ENCODE data around the gene NLGN1. TPM values are rescaled to one million over a fixed set of nuclear protein-coding genes. Genes with fewer than 3 reads are reported as not detected.
A peak's percentile ranks its signal among the peaks of the same experiment; 100 is the strongest.
"Not testable (repeated sequence)": the region's sequence is repeated elsewhere in the genome, so short reads cannot be mapped to it uniquely, and the experiment has no call there.

NLGN1 gene
- 0.26 TPM in 1 of 2 replicates, not detected in the other for total RNA-seq (2014; rRNA removed)
- not detected for polyA plus RNA-seq (2012)

DNA sequence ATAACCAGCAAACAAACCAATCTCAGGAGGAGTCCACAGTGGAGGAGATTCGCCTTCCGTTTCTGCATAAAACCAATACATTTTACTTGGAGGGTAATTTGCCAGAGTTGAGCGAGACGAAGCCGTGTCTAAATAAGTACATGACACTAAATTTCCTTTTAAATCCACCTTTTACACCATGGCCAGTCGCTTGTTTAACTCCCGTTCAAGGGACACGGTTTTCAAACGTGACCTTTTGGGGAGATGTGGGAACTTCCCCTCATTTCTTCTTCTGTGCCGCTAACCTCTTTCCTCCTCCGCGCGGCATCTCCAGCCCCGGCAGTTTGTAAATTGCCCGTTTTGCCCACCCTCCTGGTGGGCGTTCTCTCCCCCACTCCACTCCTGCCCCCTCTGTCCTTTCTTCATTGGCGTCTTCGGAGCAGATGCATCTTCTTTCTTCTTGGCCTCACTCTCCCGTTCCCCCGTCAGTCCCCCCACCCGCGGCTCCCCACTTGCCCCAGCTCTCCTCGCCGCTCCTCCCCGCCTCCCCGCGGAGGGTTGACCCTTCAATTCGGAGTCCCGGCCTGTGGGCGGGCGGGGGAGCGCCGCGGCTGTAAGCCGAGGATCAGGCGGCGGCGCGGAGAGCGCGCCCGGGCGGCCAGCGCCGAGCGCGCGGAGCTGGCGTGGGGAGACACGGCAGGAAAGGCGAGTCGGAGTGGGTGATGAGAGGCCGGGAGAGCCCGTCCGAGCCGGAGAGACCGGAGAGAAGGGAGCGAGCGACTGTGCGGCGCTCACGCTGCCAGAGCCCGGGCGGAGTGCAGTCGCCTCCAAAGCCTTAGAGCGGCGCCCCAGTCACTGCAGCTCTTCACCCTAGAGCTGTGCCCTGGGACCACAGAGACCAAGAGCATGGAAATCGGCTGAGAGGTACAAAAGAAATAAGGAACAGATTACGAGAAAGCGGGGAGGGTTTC is at the start of gene NLGN1:
Gene NLGN1, plus strand, starts transcription at position 584 of the 950 bp plus-strand sequence.
- DNase-seq (ENCODE audit: low read depth), result peak; percentile 49

DNA sequence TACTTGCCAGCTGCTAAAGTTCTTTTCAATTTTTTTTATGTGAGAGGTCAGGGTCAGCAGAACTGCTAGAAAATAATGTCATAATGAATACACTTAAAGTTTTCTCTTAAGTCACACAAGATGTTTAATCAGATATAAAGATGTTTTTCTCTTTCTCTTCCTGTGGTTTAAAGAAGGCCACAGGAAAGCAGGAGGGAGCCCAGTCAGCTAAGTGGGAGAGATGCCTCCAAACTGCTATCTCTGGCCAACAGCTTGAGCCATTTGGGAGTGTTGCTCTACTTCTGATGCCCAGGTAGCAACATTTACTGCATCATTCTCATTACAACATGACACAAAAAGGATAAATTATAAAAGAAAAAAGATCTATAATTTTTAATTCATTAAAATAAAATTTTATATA is 45.7 kb upstream of the NLGN1 start:
- DNase-seq (ENCODE audit: low read depth), result no peak

DNA sequence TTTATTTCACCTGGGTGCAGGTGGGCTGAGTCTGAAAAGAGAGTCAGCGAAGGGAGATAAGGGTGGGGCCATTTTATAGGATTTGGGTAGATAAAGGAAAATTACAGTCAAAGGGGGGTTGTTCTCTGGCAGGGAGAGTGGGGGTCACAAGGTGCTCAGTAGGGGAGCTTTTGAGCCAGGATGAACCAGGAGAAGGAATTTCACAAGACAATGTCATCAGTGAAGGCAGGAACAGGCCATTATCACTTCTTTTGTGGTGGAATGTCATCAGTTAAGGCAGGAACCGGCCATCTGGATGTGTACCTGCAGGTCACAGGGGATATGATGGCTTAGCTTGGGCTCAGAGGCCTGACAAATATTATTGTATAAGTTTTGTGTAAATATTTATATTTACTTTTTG is 44.4 kb upstream of the NLGN1 start:
- DNase-seq (ENCODE audit: low read depth), result not testable (repeated sequence)

DNA sequence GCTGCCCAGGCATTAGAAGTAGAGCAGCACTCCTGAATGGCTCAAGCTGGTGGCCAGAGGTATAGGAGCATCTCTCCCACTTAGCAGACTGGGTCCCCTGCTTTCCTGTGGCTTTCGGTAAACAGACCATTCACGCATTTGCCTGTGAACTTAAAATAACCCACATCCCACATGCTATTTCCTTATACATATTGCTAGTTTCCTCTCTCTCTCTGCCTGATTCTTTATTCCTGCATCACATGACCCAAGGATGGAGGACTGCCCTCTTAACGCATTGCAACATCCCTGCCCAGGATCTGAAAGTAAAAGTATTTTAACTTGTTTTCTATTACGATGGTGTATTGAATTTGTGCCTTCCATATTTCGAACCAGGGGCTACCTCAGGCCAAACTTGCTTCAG is 43.4 kb upstream of the NLGN1 start:
- DNase-seq (ENCODE audit: low read depth), result no peak

DNA sequence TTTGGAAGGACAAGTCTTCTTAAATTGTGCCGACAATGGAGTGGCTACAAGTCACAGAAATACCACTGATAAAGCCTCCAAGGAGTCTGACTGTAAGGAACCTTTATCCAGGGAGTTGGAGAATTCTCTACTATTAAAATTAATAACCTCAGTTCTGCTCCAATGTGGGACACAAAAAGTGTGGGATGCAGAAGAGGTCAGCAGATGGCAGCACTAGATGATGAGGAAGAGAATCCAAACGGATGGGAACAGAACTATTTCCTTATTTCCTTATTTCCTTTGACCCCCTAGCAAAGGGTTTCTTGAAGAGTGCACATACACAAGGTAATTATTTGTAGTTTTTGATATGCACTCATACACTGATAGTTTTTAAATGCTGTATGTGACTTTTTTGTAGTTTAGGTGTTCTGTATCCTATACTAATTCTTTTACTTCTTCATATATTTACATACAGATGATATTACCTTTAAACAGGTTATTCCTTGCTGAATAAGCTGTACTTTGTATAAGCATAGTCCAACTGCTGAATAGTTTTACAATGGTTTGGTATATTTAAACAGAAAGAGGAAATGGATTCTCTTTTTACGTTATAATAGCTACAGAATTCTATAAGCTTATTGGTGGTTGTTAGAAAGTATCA is 25.6 kb upstream of the NLGN1 start:
- peak; percentile 7 for DNase-seq (ENCODE audit: low read depth)

DNA sequence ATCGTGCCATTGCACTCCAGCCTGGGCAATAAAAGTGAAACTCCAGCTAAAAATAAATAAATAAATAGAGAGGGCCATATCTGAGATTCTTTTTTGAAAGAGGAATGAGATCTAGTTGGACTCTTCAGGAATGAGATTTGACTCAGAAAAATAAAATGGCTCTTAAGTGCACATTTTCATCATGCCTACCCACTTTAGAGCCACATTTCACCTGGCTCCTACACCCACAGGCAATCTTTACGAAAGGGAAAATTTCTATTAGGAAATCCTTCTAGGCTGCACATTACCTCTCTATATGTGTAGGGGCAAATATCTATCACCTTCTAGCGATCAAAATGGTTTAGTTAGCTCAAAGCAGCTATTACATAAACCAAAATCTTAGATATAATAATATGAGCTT is 16.9 kb upstream of the NLGN1 start:
- DNase-seq (ENCODE audit: low read depth), result no peak

DNA sequence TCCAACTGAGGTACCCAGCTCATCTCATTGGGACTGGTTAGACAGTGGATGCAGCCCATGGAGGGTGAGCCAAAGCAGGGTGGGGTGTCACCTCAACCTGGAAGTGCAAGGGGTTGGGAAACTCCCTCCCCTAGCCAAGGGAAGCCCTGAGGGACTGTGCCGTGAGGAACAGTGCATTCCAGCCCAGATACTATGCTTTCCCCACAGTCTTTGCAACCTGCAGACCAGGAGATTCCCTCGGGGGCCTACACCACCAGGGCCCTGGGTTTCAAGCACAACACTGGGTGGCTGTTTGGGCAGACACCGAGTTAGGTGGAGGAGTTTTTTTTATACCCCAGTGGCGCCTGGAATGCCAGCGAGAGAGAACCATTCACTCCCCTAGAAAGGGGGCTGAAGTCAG is 15.6 kb upstream of the NLGN1 start:
- not testable (repeated sequence) for DNase-seq (ENCODE audit: low read depth)

DNA sequence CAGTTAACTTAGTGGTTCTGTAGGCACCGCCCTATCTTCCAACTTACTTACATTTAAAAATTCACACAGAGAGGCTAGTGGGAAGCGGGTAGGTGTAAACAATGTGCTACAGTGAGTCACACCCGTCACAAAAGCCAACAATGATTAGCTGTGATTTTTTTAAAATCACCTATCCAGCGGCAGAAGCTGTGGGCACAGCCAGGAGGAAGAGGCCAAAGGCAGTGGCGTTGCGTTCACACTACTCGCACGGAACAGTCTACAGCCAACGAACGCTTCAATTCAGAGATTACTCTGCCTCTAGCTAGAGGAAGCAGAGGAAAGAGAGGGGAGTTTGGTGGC is 2.5 kb upstream of the NLGN1 start:
- no peak for DNase-seq (ENCODE audit: low read depth)

DNA sequence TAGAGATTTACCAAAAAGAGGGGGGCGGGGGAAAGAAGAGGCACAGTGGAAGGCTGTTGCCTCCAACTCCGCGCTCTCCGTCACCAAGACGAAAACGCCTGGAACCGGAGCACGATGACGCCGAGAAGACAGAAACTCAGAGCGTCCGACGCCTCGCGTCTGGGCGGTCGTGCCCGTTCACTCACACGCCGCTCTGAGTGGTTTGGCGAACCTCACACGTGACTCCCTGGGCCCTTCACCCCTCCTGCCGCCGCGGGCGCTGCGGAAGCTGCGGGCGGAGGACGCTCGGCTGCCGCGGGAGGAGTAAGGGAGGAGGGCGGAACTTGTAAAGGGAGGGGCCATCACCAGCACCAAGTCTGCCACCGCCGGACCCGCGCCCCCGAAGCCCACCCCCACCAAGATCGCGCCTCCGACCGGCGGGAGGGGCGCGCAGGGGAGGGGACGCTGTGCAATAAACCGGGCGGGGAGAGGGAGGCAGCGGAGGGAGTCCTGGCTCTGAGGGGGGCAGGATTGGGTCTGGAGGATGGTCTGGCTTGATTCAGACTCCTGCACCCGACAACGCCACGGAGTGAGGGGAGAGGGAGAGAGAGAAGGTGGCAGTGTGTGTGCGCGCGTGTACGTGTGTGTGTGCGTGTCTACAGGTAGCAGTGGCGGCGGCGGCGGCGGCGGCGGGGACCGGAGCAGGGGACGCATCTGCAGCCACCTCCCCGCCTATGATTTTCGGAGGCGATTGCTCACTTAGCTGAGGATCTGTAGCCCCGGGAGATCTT is 1.9 kb upstream of the NLGN1 start:
- peak; percentile 49 for DNase-seq (ENCODE audit: low read depth)

DNA sequence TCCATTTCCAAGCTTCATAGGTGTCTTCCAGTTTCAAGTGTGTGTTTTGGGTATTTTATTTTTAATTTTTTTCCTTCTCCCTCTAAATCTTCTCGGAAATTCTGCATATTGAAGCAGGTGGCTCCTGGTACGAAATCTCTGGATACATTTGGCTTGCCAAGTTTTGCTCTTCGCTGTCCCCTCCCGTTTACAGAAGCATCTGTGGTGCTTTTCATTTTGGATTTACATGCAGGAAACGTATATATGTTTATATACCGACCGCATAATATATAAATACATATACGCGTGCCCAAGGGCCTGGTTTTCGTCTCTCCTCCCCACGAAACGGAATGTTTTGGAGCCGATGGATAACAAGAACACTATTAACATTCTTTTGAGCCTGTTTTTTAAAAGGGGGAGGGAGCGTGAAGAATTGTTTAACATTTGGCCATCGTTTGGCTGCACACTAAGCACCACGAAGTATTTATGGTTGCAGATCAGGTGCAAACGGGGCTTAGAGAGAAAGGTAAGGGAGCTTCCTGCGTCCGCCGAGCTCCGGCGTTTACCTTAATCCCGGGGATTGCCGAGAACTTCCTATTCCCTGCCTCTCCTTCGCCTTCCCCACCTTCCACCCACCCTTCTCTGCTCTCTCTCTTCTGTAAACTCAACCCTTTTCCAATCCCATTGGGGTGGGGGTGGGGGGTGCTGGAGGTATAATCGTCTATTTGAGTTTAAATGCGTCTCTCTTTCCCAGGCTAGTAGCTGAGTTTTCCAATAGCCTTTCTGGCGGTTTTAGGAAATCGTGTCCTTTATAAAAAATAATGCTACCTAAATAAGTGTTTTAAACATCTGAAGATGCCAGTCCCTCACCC is 1.1 kb upstream of the NLGN1 start:
- DNase-seq (ENCODE audit: low read depth), result no peak

DNA sequence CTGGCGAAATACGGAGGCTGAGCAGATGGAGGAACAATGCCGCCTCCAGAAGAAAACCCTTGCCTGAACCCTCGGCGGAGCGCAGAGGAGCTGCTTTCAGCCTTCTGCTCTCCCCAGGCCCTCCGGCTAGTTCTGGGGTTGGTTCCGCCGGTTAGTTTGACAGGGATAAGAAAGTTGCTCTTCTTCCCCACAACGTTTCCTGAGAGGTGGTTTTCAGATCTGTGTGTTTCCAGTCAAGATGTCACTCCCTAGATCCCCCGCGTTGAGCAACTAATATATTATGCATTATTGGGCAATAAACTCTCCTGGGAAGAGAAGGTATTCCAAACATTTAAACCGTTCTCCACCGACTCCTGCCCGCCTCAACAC is 551 bp downstream of the NLGN1 start:
- DNase-seq (ENCODE audit: low read depth), result no peak

DNA sequence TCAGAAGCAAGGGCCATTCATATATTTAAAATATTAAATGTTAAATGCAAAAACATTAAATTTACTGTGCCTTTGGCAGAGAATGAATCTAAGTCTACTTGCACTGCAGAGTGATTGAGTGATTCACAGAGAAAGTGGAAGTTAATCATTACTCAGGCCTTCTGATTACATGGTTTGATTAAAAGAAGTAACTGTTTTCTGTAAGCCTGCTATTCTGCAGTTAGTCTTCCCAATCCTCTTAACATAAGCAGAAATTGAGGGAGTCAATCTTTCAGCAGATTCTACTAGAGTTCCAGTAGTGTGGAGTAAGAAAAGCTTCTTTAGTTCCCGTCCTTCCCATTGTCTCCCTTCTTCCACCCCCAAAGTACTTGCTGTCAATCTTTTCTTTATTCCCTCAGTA is 1.5 kb downstream of the NLGN1 start:
- DNase-seq (ENCODE audit: low read depth), result no peak

DNA sequence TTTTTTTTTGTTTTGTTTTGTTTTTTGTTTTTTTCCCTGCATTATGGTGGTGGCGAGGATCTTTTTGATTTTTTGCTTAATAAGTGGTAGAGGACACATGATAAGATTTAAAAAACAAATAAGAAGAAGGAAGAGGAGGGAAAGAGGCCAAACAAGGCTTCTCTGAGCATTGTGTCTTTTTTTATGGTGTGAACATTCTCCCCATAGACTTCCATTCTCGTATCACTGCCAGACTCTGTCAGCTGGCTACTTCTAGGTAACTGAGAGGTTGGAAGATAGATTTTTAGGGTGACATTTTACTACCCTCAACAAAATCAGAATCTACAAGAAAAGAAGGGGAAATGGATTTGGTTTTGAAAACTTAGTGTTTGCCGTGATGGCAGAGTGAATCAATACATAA is 3.8 kb downstream of the NLGN1 start:
- DNase-seq (ENCODE audit: low read depth), result no peak

DNA sequence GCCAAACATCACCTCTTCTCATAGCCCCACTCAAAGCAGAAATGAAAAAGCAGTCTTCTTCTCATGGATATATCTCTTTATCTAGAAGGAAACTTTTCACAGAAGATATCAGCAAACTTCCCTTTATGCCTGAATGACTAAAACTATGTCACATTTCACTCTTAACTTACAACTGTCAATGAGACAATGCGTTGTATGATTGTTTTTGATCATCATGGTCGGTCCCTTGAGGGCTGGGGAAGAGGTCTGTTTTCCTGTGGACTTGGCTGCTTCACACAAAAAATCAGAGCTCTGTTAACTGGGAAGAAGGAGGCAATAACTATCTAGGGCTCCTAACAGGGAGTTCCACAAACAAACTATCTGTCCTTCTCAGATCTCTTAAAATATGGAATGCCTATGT is 5.1 kb downstream of the NLGN1 start:
- no peak for DNase-seq (ENCODE audit: low read depth)

DNA sequence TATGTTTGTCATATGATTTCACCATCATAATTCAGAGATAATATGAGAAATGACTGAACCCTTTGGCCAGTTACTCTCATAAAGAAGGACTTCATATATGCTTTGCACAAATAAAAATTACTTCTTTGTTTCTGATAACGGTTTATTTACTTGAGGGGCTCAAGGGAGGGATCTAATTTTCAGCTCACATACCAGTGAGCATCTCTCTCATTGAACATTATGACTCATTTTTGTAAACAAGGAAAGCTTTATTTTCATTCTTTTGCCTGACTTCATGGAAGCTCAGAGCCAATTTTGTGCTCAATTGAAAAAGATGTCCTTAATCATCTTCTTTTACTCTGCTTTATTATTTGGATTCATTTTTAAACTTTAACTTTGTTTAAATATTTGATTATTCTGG is 5.8 kb downstream of the NLGN1 start:
- no peak for DNase-seq (ENCODE audit: low read depth)

DNA sequence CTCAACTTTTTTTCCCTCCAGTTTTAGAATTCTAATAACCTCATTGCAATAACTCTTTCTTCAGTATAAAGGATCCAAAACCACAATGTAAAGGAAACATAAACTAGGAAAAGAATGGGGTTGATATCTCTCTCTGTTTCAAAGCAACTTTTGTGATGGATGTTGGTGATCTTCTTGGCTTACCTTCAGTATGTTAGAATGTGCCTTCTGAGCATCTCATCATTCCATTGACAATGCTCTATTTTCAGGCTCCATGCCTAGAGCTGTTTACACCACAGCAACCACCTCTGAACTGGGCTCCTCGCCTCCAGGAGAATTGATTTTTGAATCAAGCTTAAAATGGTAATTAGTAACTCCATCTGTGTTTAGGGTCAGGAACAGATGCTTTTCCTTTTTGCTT is 6.6 kb downstream of the NLGN1 start:
- no peak for DNase-seq (ENCODE audit: low read depth)

DNA sequence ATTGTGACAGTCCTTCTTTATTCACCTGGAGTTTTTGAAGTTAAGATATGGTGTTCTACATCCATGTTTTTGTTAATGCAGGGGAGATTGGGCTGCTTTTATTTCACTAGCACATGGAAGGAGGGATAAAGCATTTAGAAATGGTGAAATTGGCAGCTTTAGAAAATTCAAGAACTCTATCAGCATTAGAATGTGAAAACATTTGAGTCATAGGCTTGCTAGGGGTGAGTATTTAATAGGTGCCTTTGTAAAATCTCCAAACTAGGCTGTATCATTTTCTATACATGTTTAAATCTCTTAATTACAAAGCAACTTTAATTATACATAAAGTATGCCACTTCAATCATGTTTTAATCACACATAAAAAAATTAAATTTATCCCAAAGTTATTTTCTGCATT is 12.9 kb downstream of the NLGN1 start:
- no peak for DNase-seq (ENCODE audit: low read depth)

DNA sequence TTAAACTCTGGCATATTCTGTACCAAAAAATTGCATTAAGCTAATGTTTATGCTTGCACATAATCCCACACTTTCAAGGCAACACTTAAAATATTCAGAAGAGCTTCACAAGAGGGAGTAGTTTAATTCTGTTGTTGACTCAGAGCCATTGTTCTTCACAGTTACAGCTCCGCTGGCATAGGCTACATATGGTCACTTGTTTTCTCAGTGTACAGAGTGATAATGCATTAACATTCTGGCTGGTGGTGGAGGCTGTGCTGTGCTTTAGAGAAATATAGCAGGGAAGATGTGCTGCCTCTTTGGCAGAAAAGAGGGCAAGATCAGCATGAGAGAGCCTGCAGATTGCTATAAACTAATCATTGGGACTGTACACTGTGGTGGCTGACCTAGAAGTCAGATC is 13.3 kb downstream of the NLGN1 start:
- DNase-seq (ENCODE audit: low read depth), result no peak

DNA sequence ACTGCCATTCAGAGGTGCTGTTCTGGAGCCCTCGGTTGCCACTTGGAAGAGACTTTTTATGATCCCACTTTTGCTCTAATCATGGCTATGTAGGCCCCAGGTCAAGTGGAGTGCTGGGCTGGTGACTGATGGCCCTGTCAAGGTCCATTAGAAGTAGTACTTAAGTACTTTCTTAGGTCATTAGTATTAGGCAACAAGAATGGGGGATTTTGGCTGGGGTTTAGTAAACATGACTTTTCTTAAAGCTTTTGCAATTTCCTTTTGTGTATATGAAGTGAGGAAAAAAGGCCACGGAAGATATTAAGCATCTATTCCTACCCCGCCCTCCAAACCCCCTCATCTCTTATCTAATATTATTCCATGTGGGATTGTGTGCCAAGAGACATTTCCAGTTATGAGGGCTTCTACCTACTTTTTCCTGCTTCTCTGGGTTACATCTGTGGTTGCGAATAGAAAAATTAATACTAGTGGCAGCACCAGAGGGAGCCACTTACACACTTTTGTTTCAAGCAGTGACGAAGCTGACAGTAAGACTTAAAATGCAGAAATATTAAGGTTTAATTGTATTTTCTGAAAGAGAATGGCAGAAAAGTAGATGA is 13.9 kb downstream of the NLGN1 start:
- peak; percentile 9 for DNase-seq (ENCODE audit: low read depth)

DNA sequence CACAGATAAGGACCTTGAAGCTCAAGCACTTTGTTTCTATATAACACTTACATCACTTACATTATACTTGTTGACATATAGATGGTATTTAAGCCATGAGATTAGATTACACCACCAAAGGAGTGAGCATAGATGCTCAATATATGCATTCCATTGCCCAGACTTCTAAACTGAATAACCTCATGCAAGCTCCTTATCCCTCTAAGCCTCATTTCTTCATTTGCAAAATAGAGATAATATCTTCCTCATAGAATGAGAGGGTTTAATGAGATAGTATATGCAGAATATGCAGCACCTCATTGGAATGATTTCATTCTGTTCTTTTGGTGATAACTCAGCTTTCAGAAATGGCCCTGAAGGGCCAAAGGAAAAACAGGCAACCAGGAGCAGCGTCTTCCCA is 18.5 kb downstream of the NLGN1 start:
- DNase-seq (ENCODE audit: low read depth), result no peak

DNA sequence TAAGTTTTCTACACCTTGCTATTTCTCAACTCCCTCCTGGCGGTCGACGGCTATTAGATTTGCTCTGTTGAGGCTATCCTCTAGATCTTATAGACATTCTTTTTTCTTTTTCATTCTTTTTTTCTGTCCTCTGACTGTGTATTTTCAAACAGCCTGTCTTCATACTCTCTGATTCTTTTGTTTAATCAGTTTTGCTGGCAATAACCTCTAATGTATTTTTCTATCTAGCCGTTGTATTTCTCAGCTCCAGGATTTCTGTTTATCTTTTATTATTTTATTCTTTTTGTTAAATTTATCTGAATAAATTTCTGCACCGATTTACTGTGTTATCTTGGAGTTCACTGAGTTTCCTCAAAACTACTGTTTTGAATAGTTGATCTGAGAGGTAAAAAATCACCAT is 31.5 kb downstream of the NLGN1 start:
- DNase-seq (ENCODE audit: low read depth), result no peak

Data from LHCN-M2 (cell line).